Measurements from ENCODE around the gene SAYSD1.

The SAYSD1 gene

GRCh38 chr6:39058471-39059147, 56.4 kb downstream of the SAYSD1 start:
- DNase-seq (ENCODE audit: low read depth in 3 of 3) = no peak

DNA sequence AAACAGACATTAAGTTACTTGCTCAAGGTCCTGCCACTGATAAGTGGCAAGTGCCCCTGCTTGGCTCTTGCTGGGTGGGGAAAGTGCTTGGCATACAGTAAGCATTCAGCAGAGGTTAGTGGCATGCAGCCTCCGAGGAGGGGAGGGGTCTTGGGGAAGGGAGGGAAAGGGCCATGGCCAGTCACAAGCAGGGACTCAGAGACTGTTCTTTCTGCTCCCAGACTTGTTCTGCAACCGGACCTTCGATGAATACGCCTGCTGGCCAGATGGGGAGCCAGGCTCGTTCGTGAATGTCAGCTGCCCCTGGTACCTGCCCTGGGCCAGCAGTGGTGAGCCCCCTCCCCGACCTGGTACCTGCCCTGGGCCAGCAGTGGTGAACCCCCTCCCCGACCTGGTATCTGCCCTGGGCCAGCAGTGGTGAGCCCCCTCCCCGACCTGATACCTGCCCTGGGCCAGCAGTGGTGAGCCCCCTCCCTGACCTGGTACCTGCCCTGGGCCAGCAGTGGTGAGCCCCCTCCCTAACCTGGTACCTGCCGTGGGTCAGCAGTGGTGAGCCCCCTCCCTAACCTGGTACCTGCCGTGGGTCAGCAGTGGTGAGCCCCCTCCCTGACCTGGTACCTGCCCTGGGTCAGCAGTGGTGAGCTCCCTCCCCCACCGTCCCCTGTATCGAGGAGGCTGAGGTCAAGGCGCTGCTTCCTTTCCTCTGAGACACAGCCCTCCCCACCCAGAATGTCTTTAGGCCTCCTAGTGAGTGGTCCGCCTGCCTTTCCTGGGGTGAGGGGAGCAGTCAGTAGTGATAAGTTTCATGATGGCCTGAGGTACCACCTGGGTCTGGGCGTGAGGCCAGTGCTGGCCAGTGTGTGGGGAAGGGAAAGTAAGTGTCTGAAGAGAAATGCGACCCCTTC, 57.5 kb downstream of the SAYSD1 start:
- DNase-seq (ENCODE audit: low read depth in 3 of 3) = no peak

DNA sequence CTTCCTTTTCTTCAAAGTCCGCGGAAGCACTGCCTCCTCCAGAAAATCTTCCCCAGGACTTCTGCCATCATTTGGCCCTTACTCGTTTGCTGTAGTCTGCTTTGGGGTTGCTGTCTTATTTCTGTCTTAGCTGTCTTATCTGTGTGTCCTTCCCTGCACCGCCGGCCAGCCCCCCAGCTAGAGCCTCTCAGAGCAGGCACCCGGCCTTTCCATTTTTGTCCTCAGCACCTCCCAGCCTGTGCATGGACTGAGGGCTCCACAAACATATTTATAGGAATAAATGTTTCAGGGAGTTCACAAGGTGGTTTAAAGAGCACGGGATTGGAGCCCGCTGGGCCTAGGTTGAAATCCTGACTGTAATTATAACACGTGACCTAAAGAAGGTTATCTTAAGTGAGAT, 58.3 kb downstream of the SAYSD1 start:
- no peak for DNase-seq (ENCODE audit: low read depth in 3 of 3)

- DNase-seq (ENCODE audit: low read depth in 3 of 3) = no peak
Observed at GRCh38 chr6:39056191-39056590, 58.8 kb downstream of the SAYSD1 start.

DNA sequence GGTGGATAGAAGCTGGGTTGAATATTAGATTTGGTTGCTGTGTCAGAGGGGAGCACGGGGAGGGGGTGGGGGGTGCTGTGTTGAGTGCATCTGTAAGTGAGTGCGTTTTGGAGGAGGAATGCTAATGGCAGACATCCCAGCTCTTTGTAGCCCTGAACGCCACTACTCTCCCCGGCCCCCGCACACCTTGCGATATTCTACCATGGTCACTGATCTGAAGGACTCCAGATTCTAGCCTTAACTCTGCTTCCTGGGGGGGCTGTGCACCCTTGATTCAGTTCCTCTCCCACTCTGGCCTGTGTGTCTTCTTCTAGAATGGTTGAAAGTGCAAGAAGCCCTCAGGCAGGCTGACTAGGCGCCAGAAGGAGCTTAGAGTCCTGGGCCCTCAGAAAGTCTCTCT, 59.3 kb downstream of the SAYSD1 start:
- DNase-seq (ENCODE audit: low read depth in 3 of 3) = no peak

DNA sequence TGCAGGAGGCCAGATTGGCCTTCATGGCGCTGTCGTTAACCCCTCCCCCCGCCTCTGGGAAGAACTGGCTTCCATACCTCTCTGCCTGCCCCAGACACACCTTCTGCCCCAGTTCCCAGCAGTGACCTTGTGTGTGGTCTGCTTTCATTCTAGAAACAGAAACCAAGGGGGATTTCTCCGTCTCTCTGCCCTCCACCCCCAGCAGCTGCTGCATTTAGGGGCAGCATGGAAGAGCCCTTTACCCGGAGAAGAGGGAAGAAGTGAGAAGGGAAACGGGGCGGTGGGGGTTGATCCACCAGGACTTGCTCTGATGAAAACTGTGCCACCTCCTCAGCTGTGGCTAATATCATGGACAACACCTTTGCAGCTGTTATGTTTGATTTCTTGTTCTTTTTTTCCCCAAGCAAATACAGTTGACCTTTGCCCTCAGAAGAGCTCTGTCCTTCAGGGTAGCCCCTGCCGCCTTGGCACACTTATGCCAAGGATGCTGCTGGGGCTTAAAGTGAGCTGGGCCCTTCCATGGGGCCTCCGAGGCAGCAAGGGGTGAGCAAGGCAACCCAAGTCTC, 60.3 kb downstream of the SAYSD1 start:
- no peak for DNase-seq (ENCODE audit: low read depth in 3 of 3)

All from stimulated activated CD4-positive, alpha-beta T cell treated with anti-CD3 and anti-CD28 coated beads, TNF-alpha, amount 100 ng/mL, for 4 hours (primary cell).